ENCODE results near the gene ZNF580. TPM values are rescaled to one million over a fixed set of nuclear protein-coding genes. Genes with fewer than 3 reads are reported as not detected.

The ZNF580 gene, protein sequence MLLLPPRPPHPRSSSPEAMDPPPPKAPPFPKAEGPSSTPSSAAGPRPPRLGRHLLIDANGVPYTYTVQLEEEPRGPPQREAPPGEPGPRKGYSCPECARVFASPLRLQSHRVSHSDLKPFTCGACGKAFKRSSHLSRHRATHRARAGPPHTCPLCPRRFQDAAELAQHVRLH
- total RNA-seq (2014; rRNA removed; shearing (Covaris generic)) = 17.6 and 24.4 TPM in 2 replicates
- total RNA-seq (2022) = 50.0 and 52.1 TPM in 2 replicates
- Bru-seq, nascent RNA = percentile 72 among the genes with signal in this experiment
- BruChase-seq, experiment 1, labeled RNA remaining after a 6-hour chase = percentile 87 among the genes with signal in this experiment
- percentile 81 among the genes with signal in this experiment for BruChase-seq, experiment 2, labeled RNA remaining after a 2-hour chase
- long read RNA-seq, transcript ZNF580-202 (1 exons, 1,707 nt) = minor isoform, 8 of 36 reads
- long read RNA-seq, transcript ZNF580-201 (2 exons, 1,261 nt) = major isoform, 24 of 36 reads
- long read RNA-seq, partial matches to known transcripts = 0 of 36 reads
- long read RNA-seq, other reads (novel, unspliced or antisense) = 1 of 36 reads

DNA sequence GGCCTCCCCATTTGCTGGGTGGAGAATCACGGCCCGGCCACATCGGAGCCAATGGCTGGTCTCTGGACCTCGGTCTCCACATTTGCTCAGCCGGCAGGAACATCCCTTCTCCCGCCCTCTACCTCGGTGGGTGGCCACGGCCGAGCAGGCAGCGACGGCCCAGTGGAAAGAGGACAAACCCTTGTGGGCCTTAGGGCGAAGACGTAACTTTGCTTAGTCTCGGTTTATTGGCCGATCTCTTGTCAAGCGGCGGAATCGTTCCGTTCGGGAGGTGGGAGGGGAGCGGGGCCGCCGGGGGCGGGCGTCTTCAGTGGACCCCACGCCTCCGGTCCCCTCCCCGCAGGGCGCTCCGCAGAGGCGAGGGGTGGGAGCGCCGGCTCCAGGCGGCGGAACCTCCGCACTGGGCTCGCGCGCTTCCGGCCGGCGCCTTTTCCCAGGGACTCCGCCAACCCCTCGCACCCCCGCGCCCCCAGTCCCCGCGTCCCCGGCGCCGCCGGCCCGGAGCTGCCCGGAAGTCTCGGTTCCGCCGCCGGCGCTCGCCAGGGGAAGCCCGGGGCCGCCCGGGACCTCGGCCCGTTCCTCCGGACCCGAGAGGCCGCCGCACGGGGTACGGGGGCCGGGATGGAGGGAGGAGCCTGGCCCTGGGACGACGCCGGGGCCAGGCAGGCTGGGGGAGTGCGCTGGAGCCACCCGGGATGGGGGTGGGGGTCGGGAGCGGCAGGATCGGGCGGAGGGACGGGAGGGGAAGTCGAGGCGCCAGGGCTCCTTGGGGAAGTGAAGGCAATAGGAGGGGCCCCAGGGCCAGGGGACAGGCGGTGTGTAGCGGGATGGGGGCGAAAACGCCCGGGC is at the start of gene ZNF580:
Gene ZNF580, plus strand, starts transcription at position 426 of the 849 bp plus-strand sequence. CDS start 1,507 bp downstream, outside the sequence.
- H3K4me1 ChIP-seq (ENCODE audit: insufficient read depth, low read length, poor library complexity, severe bottlenecking) = peaks cover 60% of the 10 kb centered on the region
- intact Hi-C loops (cut with micrococcal nuclease; ENCODE audit: unreplicated experiment) = loop anchor here (5.0 kb wide), 1 partner anchor 502 kb away; the partner anchor contains the start of gene ZNF444
- peak; percentile 75 for DNase-seq (ENCODE audit: low spot score)
- POLR2A ChIA-PET = no interaction called here
- peaks cover 54% of the 10 kb centered on the region for H3K79me2 ChIP-seq (ENCODE audit: insufficient read depth, low read depth, low read length)
- H3K9me2 ChIP-seq (ENCODE audit: insufficient read depth, low read length) = no peaks in the 10 kb centered on the region
- H2AFZ ChIP-seq (ENCODE audit: low read length) = no peak within 1 kb of the TSS
- H3K36me3 ChIP-seq (ENCODE audit: insufficient read depth, low read length) = peaks cover 28% of the 10 kb centered on the region
- H4K20me1 ChIP-seq (ENCODE audit: insufficient read depth, low read length) = no peaks in the 10 kb centered on the region
- peak within 1 kb of the TSS; percentile 98 for H3K4me3 ChIP-seq (ENCODE audit: low read depth, low read length, poor library complexity, severe bottlenecking)
- no peaks in the 10 kb centered on the region for H3K9me3 ChIP-seq (ENCODE audit: low read length)
- TF ChIP-seq EZH2phosphoT487 (IDR thresholded peaks at IDR 0.05; ENCODE audit: borderline replicate concordance, low read depth, low read length) = no peak
- TF ChIP-seq, protein P1, sequence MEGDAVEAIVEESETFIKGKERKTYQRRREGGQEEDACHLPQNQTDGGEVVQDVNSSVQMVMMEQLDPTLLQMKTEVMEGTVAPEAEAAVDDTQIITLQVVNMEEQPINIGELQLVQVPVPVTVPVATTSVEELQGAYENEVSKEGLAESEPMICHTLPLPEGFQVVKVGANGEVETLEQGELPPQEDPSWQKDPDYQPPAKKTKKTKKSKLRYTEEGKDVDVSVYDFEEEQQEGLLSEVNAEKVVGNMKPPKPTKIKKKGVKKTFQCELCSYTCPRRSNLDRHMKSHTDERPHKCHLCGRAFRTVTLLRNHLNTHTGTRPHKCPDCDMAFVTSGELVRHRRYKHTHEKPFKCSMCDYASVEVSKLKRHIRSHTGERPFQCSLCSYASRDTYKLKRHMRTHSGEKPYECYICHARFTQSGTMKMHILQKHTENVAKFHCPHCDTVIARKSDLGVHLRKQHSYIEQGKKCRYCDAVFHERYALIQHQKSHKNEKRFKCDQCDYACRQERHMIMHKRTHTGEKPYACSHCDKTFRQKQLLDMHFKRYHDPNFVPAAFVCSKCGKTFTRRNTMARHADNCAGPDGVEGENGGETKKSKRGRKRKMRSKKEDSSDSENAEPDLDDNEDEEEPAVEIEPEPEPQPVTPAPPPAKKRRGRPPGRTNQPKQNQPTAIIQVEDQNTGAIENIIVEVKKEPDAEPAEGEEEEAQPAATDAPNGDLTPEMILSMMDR (conservative IDR thresholded peaks at IDR 0.05; ENCODE audit: low read length) = no peak
- peak within 1 kb of the TSS; percentile 86 for H3K27ac ChIP-seq (ENCODE audit: low read depth, low read length, poor library complexity, severe bottlenecking)
- peak within 1 kb of the TSS; percentile 89 for H3K4me2 ChIP-seq (ENCODE audit: low read length)
- CTCF ChIA-PET (ENCODE audit: unreplicated experiment) = interaction anchor here (0.6 kb wide), 1 partner anchor 12 kb away, joined by 4 read pairs; no protein-coding TSS in a partner anchor
- BruUV-seq (replicated peaks) = no TSS peak

DNA sequence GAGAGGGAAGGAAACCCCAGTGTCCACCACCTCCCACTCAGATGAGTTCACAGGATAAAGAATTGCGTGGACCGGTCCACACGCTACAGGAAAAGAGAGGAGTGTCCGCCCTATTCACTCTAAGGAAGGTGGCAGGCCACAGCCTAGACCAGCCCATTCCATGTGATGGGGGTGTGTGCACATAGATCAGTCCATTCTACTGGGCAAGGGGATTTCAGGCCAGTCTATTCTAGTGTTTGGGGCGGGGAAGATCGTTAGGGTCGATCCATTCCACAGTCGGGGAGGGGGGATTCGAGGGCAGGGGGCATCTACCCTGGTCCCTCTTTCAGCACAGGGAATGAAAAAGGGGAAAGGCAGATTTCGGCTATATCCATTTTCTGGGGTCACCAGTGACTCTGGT is 49.2 kb upstream of the ZNF580 start:
- TF ChIP-seq EZH2phosphoT487 (IDR thresholded peaks at IDR 0.05; ENCODE audit: borderline replicate concordance, low read depth, low read length) = no peak
- TF ChIP-seq, protein P1 (conservative IDR thresholded peaks at IDR 0.05; ENCODE audit: low read length) = no peak
- ChIA-PET POLR2A (no interaction called here), CTCF (ENCODE audit: unreplicated experiment) (no interaction called here)
- no peaks in the 10 kb centered on the region for H4K20me1 ChIP-seq (ENCODE audit: insufficient read depth, low read length)
- no peaks in the 10 kb centered on the region for H3K9me3 ChIP-seq (ENCODE audit: low read length)
- H3K27ac ChIP-seq (ENCODE audit: low read depth, low read length, poor library complexity, severe bottlenecking) = no peak overlapping the region
- H3K4me3 ChIP-seq (ENCODE audit: low read depth, low read length, poor library complexity, severe bottlenecking) = no peak overlapping the region
- H3K4me1 ChIP-seq (ENCODE audit: insufficient read depth, low read length, poor library complexity, severe bottlenecking) = peaks cover 7% of the 10 kb centered on the region
- peak; percentile 21 for DNase-seq (ENCODE audit: low spot score)
- H3K4me2 ChIP-seq (ENCODE audit: low read length) = no peak overlapping the region
- intact Hi-C loops (cut with micrococcal nuclease; ENCODE audit: unreplicated experiment) = no loop called here
- BruUV-seq (replicated peaks) = no TSS peak
- no peaks in the 10 kb centered on the region for H3K79me2 ChIP-seq (ENCODE audit: insufficient read depth, low read depth, low read length)
- no peak overlapping the region for H2AFZ ChIP-seq (ENCODE audit: low read length)
- H3K36me3 ChIP-seq (ENCODE audit: insufficient read depth, low read length) = peaks cover 32% of the 10 kb centered on the region
- no peaks in the 10 kb centered on the region for H3K9me2 ChIP-seq (ENCODE audit: insufficient read depth, low read length)

All from OCI-LY7 (cell line).